IMR-90 (cell line): ENCODE results near the gene BRK1. TPM values are rescaled to one million over a fixed set of nuclear protein-coding genes. Genes with fewer than 3 reads are reported as not detected.

ENCODE experiments used
- ATAC-seq: fragments of 200-7000 bp; cut with Tn5 transposase; 2 replicates; pipeline ENCODE4 v1.9.1; 2020; ENCODE audit warnings: low read depth, mild to moderate bottlenecking, moderate library complexity
- BruUV-seq: library from RNA; stranded (reverse); fragments of 400-500 nt; replicated peaks from 2 replicates; lab custom pipeline; 2021; lab: Mats Ljungman, UMichigan
- CTCF ChIA-PET: fragments of 300-600 bp; formaldehyde crosslinking; extraction: SDS; loops from one replicate; lab custom pipeline; 2021; ENCODE audit warnings: antibody characterized with exemption; lab: Yijun Ruan, JAX
- POLR2A ChIA-PET: fragments of 300-600 bp; sonication (Branson Sonifier 250); formaldehyde crosslinking; loops from one replicate; lab custom pipeline; 2022; ENCODE audit warnings: antibody characterized with exemption; ENCODE audit not compliant: unreplicated experiment; lab: Charles Lee
- DNase-seq: peaks from one replicate; pipeline ENCODE4 v3.0.0; 2013
- H2AFZ ChIP-seq: replicated peaks from 2 replicates; pipeline ENCODE3; 2013; ENCODE audit warnings: low read length, mild to moderate bottlenecking; ENCODE audit not compliant: poor library complexity
- H2AK5ac ChIP-seq: 2 replicates; pipeline ENCODE4 v1.6.1; 2013; ENCODE audit warnings: low read depth, low read length, inconsistent platforms
- H2AK9ac ChIP-seq: replicated peaks from 2 replicates; pipeline ENCODE3; 2013; ENCODE audit warnings: mild to moderate bottlenecking, low read depth, low read length, moderate library complexity; ENCODE audit not compliant: poor library complexity
- H2BK120ac ChIP-seq: 2 replicates; pipeline ENCODE4 v1.6.1; 2013; ENCODE audit warnings: low read depth, low read length, inconsistent platforms
- H2BK15ac ChIP-seq: 3 replicates; pipeline ENCODE4 v1.6.1; 2013; ENCODE audit warnings: low read depth, low read length, inconsistent platforms
- H2BK20ac ChIP-seq: 2 replicates; pipeline ENCODE4 v1.6.1; 2013; ENCODE audit warnings: low read depth, mild to moderate bottlenecking, inconsistent platforms, low read length, moderate library complexity
- H2BK5ac ChIP-seq: 2 replicates; pipeline ENCODE4 v1.6.1; 2013; ENCODE audit warnings: mild to moderate bottlenecking, low read depth, low read length, inconsistent platforms; ENCODE audit not compliant: poor library complexity, severe bottlenecking
- H3K14ac ChIP-seq: replicated peaks from 2 replicates; pipeline ENCODE4 v1.6.1; 2013; ENCODE audit warnings: low read depth, low read length, inconsistent platforms
- H3K18ac ChIP-seq: 2 replicates; pipeline ENCODE4 v1.6.1; 2013; ENCODE audit warnings: low read depth, low read length, control low read depth
- H3K23ac ChIP-seq: 2 replicates; pipeline ENCODE4 v1.6.1; 2013; ENCODE audit warnings: low read depth, low read length, inconsistent platforms
- H3K27ac ChIP-seq: 2 replicates; pipeline ENCODE4 v1.5.1; 2013; ENCODE audit warnings: mild to moderate bottlenecking, control low read depth, low read length; ENCODE audit not compliant: insufficient read depth
- H3K27me3 ChIP-seq: 2 replicates; pipeline ENCODE4 v1.6.1; 2013; ENCODE audit warnings: low read length; ENCODE audit not compliant: control insufficient read depth, insufficient read depth
- H3K36me3 ChIP-seq: 2 replicates; pipeline ENCODE4 v1.6.1; 2013; ENCODE audit warnings: low read length, mixed read lengths; ENCODE audit not compliant: control insufficient read depth, insufficient read depth
- H3K4ac ChIP-seq: 2 replicates; pipeline ENCODE4 v1.6.1; 2013; ENCODE audit warnings: low read depth, low read length, inconsistent platforms
- H3K4me1 ChIP-seq: 2 replicates; pipeline ENCODE4 v1.6.1; 2013; ENCODE audit warnings: low read length, mixed read lengths; ENCODE audit not compliant: control insufficient read depth, insufficient read depth
- H3K4me2 ChIP-seq: 2 replicates; pipeline ENCODE4 v1.6.1; 2013; ENCODE audit warnings: low read depth, mild to moderate bottlenecking, control low read depth, low read length, moderate library complexity
- H3K4me3 ChIP-seq: 2 replicates; pipeline ENCODE4 v1.5.1; 2013; ENCODE audit warnings: low read depth, mild to moderate bottlenecking, control low read depth, low read length, moderate library complexity; ENCODE audit not compliant: insufficient read depth
- H3K56ac ChIP-seq: 2 replicates; pipeline ENCODE4 v1.6.1; 2013; ENCODE audit warnings: low read length, inconsistent platforms; ENCODE audit not compliant: insufficient read depth; ENCODE audit errors: extremely low read depth
- H3K79me1 ChIP-seq, 2 experiments: 2 replicates each; pipeline ENCODE4 v1.6.1; 2013; ENCODE audit warnings: low read length in 2 of 2, inconsistent platforms in 1 of 2, low read depth in 1 of 2
- H3K9ac ChIP-seq: 2 replicates; pipeline ENCODE4 v1.6.1; 2013; ENCODE audit warnings: low read depth, low read length, control low read depth
- H3K9me1 ChIP-seq: 2 replicates; pipeline ENCODE4 v1.6.1; 2013; ENCODE audit warnings: low read length, inconsistent platforms; ENCODE audit not compliant: insufficient read depth
- H3K9me3 ChIP-seq: 2 replicates; pipeline ENCODE4 v1.6.1; 2013; ENCODE audit warnings: low read length; ENCODE audit not compliant: control insufficient read depth, insufficient read depth
- H4K20me1 ChIP-seq: 2 replicates; pipeline ENCODE4 v1.6.1; 2013; ENCODE audit warnings: low read length, inconsistent platforms; ENCODE audit not compliant: insufficient read depth
- H4K5ac ChIP-seq: 2 replicates; pipeline ENCODE4 v1.6.1; 2013; ENCODE audit warnings: mild to moderate bottlenecking, low read depth, low read length, control low read depth
- H4K8ac ChIP-seq, 2 experiments: 2 replicates each; pipeline ENCODE4 v1.6.1; 2013; ENCODE audit warnings: low read depth in 2 of 2, low read length in 2 of 2, control low read depth in 1 of 2, inconsistent platforms in 1 of 2
- H4K91ac ChIP-seq: 2 replicates; pipeline ENCODE4 v1.6.1; 2013; ENCODE audit warnings: low read depth, low read length, inconsistent platforms; ENCODE audit not compliant: insufficient read depth
- BHLHE40 ChIP-seq: fragments of 150-350 bp; IDR thresholded peaks from 2 replicates; pipeline ENCODE4 v1.6.1; 2016; ENCODE audit warnings: mild to moderate bottlenecking, low read depth, low read length
- CEBPB ChIP-seq: IDR thresholded peaks from 2 replicates; pipeline ENCODE4 v1.6.1; 2012; ENCODE audit warnings: low read depth, low read length, improper control_type of control experiment
- CHD1 ChIP-seq: IDR thresholded peaks from 2 replicates; pipeline ENCODE4 v1.6.1; 2012; ENCODE audit warnings: low read depth, low read length, improper control_type of control experiment
- CTCF ChIP-seq: conservative IDR thresholded peaks from 2 replicates; pipeline ENCODE4 v1.5.1; 2012; ENCODE audit warnings: mild to moderate bottlenecking, low read depth, low read length, improper control_type of control experiment
- ELK1 ChIP-seq: fragments of 150-350 bp; IDR thresholded peaks from 2 replicates; pipeline ENCODE4 v1.6.1; 2016; ENCODE audit warnings: low read depth, mild to moderate bottlenecking, low read length, moderate library complexity, borderline replicate concordance
- FOS ChIP-seq: fragments of 150-350 bp; IDR thresholded peaks from 2 replicates; pipeline ENCODE4 v1.6.1; 2016; ENCODE audit warnings: low read depth, low read length
- MAFK ChIP-seq: IDR thresholded peaks from 2 replicates; pipeline ENCODE4 v1.6.1; 2012; ENCODE audit warnings: low read depth, low read length, improper control_type of control experiment
- MAZ ChIP-seq: IDR thresholded peaks from 2 replicates; pipeline ENCODE4 v1.6.1; 2012; ENCODE audit warnings: low read depth, mild to moderate bottlenecking, low read length, improper control_type of control experiment, moderate library complexity, borderline replicate concordance
- MXI1 ChIP-seq: IDR thresholded peaks from 2 replicates; pipeline ENCODE4 v1.6.1; 2012; ENCODE audit warnings: low read depth, mild to moderate bottlenecking, low read length, moderate library complexity, borderline replicate concordance
- NFE2L2 ChIP-seq: fragments of 150-350 bp; IDR thresholded peaks from 2 replicates; pipeline ENCODE4 v1.6.1; 2016; ENCODE audit warnings: low read depth, mild to moderate bottlenecking, low read length
- POLR2A ChIP-seq: IDR thresholded peaks from 2 replicates; pipeline ENCODE4 v1.6.1; 2012; ENCODE audit warnings: mild to moderate bottlenecking, low read depth, low read length
- RAD21 ChIP-seq: IDR thresholded peaks from 2 replicates; pipeline ENCODE4 v1.6.1; 2012; ENCODE audit warnings: low read length, improper control_type of control experiment
- RCOR1 ChIP-seq: IDR thresholded peaks from 2 replicates; pipeline ENCODE4 v1.6.1; 2012; ENCODE audit warnings: mild to moderate bottlenecking, low read length, improper control_type of control experiment; ENCODE audit not compliant: insufficient replicate concordance
- RFX5 ChIP-seq: IDR thresholded peaks from 2 replicates; pipeline ENCODE4 v1.8.0; 2012; ENCODE audit warnings: low read depth, mild to moderate bottlenecking, low read length, moderate library complexity
- SMC3 ChIP-seq: fragments of 150-350 bp; IDR thresholded peaks from 2 replicates; pipeline ENCODE4 v1.6.1; 2016; ENCODE audit warnings: low read depth, mild to moderate bottlenecking, antibody characterized with exemption, low read length, moderate library complexity
- WGBS, 2 experiments: methylation state at CpG; one replicate each; pipeline versions ENCODE4 v1.1.5 to v1.1.7; 2013; ENCODE audit warnings: missing lambda C conversion rate in 2 of 2; ENCODE audit not compliant: insufficient read length in 1 of 2; ENCODE audit errors: extremely low coverage in 2 of 2; 5-methylcytosine and 5-hydroxymethylcytosine counted together
- dilution Hi-C: fragments of 300-500 bp; cut with HindIII; formaldehyde crosslinking; loops from one replicate; pipeline ENCODE4 v1.14.3; 2018; ENCODE audit warnings: low sequenced_read_pairs; ENCODE audit not compliant: unreplicated experiment
- in situ Hi-C: fragments of 300-500 bp; cut with MboI; formaldehyde crosslinking; loops from 3 replicates; pipeline ENCODE4 v1.14.3; 2019; ENCODE audit warnings: low sequenced_read_pairs, inconsistent platforms, mixed read lengths
- intact Hi-C: fragments of 100-400 bp; cut with micrococcal nuclease; formaldehyde crosslinking; loops from 2 replicates; pipeline ENCODE4 v1.10.0; 2022
- polyA plus RNA-seq, 3 experiments: library from polyadenylated mRNA; depleted of rRNA; stranded (reverse); fragments of >200 nt; gene quantifications; 2 replicates each; pipeline ENCODE4 v1.2.3, GENCODE V29; 2012; ENCODE audit warnings: low replicate concordance in 1 of 3
- total RNA-seq: library from RNA; depleted of rRNA; stranded (reverse); fragments of >200 nt; gene quantifications from 2 replicates; pipeline ENCODE4 v1.2.3, GENCODE V29; 2012
- TF ChIP-seq, protein P1 (sequence below): fragments of 150-350 bp; IDR thresholded peaks from 2 replicates; pipeline ENCODE4 v1.6.1; 2017; ENCODE audit warnings: mild to moderate bottlenecking, antibody characterized with exemption, low read length, low read depth

The BRK1 gene
- total and polyA plus RNA-seq, 2 of the 4 experiments (the other 2 are of a cell fraction) = 81.4 to 235 TPM

- POLR2A ChIA-PET = no interaction called here
- TF ChIP-seq CEBPB (no peak), RFX5 (no peak), CHD1 (no peak), RAD21 (no peak), FOS (no peak), ELK1 (no peak), BHLHE40 (no peak), POLR2A (no peak), SMC3 (no peak), MXI1 (no peak), NFE2L2 (no peak), MAZ (no peak), RCOR1 (no peak), MAFK (no peak), CTCF (no peak)
- TF ChIP-seq, protein P1, sequence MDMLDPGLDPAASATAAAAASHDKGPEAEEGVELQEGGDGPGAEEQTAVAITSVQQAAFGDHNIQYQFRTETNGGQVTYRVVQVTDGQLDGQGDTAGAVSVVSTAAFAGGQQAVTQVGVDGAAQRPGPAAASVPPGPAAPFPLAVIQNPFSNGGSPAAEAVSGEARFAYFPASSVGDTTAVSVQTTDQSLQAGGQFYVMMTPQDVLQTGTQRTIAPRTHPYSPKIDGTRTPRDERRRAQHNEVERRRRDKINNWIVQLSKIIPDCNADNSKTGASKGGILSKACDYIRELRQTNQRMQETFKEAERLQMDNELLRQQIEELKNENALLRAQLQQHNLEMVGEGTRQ = no peak
Measured at GRCh38 chr3:10150987-10151386, 35.5 kb downstream of the BRK1 start.

More at GRCh38 chr3:10150987-10151386, 35.5 kb downstream of the BRK1 start:
- Histone ChIP-seq H2BK15ac (no peak overlapping the region), H2BK120ac (no peak overlapping the region), H3K18ac (no peak overlapping the region), H2BK20ac (no peak overlapping the region), H3K79me1 (peaks cover 12 to 29% of the 10 kb centered on the region in 2 experiments; a peak in 3 of 4 replicates), H3K4me3 (no peak overlapping the region), H3K9me1 (no peaks in the 10 kb centered on the region), H3K36me3 (peaks cover 38% of the 10 kb centered on the region), H4K20me1 (peaks cover 12% of the 10 kb centered on the region; the same call in 1 of the 2 replicates), H4K5ac (no peak overlapping the region), H3K14ac (no peak overlapping the region), H4K91ac (no peak overlapping the region), H3K9me3 (no peaks in the 10 kb centered on the region), H3K9ac (no peak overlapping the region), H2AK9ac (no peak overlapping the region), H2AFZ (no peak overlapping the region), H4K8ac (no peak overlapping the region), H3K23ac (no peak overlapping the region), H3K27ac (no peak overlapping the region), H2BK5ac (no peak overlapping the region), H3K4me2 (no peak overlapping the region), H3K4ac (no peak overlapping the region), H3K27me3 (no peaks in the 10 kb centered on the region), H3K56ac (no peak overlapping the region), H2AK5ac (no peak overlapping the region), H3K4me1 (no peaks in the 10 kb centered on the region)
- DNase-seq (no peak), ATAC-seq (no peak)
- 87% methylated on average over 3 of the region's 6 CpGs; no CpG with 5 or more reads in 1 of the 2 experiments for WGBS, 2 experiments
- BruUV-seq = no TSS peak
- dilution Hi-C loops (no loop called here), intact Hi-C loops (no loop called here), in situ Hi-C loops (no loop called here)
- CTCF ChIA-PET = interaction anchor here (0.6 kb wide), 1 partner anchor 41 kb away, joined by 3 read pairs; no protein-coding TSS in a partner anchor
